ENCODE measurements around the gene LOC128125822.

Gene LOC128125822

GRCh38 chr6:63526931-63527330 is 45.3 kb upstream of the LOC128125822 start (continued):
- TF ChIP-seq, protein P1, sequence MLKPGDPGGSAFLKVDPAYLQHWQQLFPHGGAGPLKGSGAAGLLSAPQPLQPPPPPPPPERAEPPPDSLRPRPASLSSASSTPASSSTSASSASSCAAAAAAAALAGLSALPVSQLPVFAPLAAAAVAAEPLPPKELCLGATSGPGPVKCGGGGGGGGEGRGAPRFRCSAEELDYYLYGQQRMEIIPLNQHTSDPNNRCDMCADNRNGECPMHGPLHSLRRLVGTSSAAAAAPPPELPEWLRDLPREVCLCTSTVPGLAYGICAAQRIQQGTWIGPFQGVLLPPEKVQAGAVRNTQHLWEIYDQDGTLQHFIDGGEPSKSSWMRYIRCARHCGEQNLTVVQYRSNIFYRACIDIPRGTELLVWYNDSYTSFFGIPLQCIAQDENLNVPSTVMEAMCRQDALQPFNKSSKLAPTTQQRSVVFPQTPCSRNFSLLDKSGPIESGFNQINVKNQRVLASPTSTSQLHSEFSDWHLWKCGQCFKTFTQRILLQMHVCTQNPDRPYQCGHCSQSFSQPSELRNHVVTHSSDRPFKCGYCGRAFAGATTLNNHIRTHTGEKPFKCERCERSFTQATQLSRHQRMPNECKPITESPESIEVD (tag by site-specific recombination; IDR thresholded peaks at IDR 0.05) = no peak
- TF ChIP-seq ZNF658 (tag by site-specific recombination; IDR thresholded peaks at IDR 0.05) (no peak), GLIS1 (tag by site-specific recombination; IDR thresholded peaks at IDR 0.05) (no peak), ZNF48 (tag by site-specific recombination; IDR thresholded peaks at IDR 0.05) (no peak)

DNA sequence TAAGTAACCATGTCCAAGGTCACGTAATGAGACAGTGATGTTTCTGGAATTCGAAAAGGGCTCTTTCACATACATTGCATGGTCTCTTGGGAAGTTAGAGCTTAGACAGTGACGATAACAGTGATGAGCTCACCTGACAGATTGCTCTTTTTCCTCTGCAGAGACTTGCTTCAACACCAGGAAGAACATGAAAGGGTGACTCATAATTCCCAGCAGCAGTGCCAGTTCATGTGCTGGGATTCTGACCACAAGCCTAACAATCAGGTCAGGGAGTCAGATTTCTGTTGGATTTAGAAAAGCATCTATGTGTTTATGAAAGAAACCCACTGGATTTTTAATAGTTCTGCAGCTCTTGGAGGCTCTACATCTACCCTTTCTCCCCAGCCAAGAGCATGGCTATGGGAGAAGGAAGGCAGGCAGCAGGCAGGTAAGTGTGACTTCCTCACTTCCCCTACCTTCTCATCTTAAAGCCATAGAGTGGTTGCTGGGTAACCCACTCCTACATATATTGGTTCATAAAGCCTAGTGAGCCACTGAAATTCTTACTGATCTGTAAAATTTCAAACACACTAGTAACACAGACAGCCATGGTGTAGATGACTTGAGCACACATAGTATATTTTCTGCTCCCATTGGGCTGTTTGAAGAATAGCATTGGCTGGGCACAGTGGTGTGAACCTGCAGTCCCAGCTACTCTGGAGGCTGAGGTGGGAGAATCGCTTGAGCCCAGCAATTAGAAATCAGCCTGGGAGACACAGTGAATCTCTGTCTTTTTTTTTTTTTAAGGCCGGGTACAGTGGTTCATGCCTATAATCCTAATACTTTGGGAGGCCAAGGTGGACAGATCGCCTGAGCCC is 44.4 kb upstream of the LOC128125822 start:
- peaks cover 4% of the 10 kb centered on the region; the same call in 1 of the 2 replicates for H3K4me1 ChIP-seq (ENCODE audit: control insufficient read depth, insufficient read depth, low read length)
- H3K27ac ChIP-seq (ENCODE audit: extremely low read depth, low read depth, low read length) = peak overlapping the region; percentile 7; the same call in 1 of the 2 replicates
- ChIA-PET CTCF (interaction anchor here (0.9 kb wide), 1 partner anchor 46 kb away, joined by 3 read pairs; no protein-coding TSS in a partner anchor), POLR2A (no interaction called here)
- H3K4me3 ChIP-seq (ENCODE audit: low read depth, low read length) = no peak overlapping the region
- no peaks in the 10 kb centered on the region for H3K36me3 ChIP-seq (ENCODE audit: control insufficient read depth in 2 of 2, insufficient read depth in 1 of 2, low read length in 2 of 2)
- no peaks in the 10 kb centered on the region for H3K9me3 ChIP-seq (ENCODE audit: control insufficient read depth, insufficient read depth, low read depth, low read length)
- TF ChIP-seq KLF17 (tag by site-specific recombination; IDR thresholded peaks at IDR 0.05) = 0 out of 2 replicates have a peak, but pooled peaks have one; percentile 23
- TF ChIP-seq BCL11A (tag by site-specific recombination; IDR thresholded peaks at IDR 0.05; ENCODE audit: low read depth) = 0 out of 2 replicates have a peak, but pooled peaks have one; percentile 32
- TF ChIP-seq, protein P2, sequence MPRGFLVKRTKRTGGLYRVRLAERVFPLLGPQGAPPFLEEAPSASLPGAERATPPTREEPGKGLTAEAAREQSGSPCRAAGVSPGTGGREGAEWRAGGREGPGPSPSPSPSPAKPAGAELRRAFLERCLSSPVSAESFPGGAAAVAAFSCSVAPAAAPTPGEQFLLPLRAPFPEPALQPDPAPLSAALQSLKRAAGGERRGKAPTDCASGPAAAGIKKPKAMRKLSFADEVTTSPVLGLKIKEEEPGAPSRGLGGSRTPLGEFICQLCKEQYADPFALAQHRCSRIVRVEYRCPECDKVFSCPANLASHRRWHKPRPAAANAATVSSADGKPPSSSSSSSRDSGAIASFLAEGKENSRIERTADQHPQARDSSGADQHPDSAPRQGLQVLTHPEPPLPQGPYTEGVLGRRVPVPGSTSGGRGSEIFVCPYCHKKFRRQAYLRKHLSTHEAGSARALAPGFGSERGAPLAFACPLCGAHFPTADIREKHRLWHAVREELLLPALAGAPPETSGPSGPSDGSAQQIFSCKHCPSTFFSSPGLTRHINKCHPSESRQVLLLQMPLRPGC (tag by site-specific recombination; IDR thresholded peaks at IDR 0.05) = peak; percentile 95
- 0 out of 2 replicates have a peak, but pooled peaks have one; percentile 9 for TF ChIP-seq ZNF623 (tag by site-specific recombination; IDR thresholded peaks at IDR 0.05)
- no peak for TF ChIP-seq ZNF654 (tag by site-specific recombination; IDR thresholded peaks at IDR 0.05; ENCODE audit: low read depth)
- TF ChIP-seq ZNF626 (tag by site-specific recombination; IDR thresholded peaks at IDR 0.05) = no peak
- TF ChIP-seq FEZF1 (tag by site-specific recombination; IDR thresholded peaks at IDR 0.05) = peak; percentile 92
- no peak for TF ChIP-seq ZNF521 (tag by site-specific recombination; IDR thresholded peaks at IDR 0.05)
- 0 out of 2 replicates have a peak, but pooled peaks have one; percentile 52 for TF ChIP-seq ZNF10 (tag by site-specific recombination; IDR thresholded peaks at IDR 0.05)
- TF ChIP-seq ZNF24 (tag by site-specific recombination; IDR thresholded peaks at IDR 0.05) = peak; percentile 46; the same call in 1 of the 2 replicates
- TF ChIP-seq SP2 (tag by site-specific recombination; IDR thresholded peaks at IDR 0.05) = no peak
- peak; percentile 39; the same call in 1 of the 2 replicates for TF ChIP-seq ZXDB (tag by site-specific recombination; IDR thresholded peaks at IDR 0.05)
- peak; percentile 66 for TF ChIP-seq ZBTB21 (tag by site-specific recombination; IDR thresholded peaks at IDR 0.05)
- no peak for TF ChIP-seq ZNF37A (tag by site-specific recombination; IDR thresholded peaks at IDR 0.05)
- TF ChIP-seq REPIN1 (tag by site-specific recombination; IDR thresholded peaks at IDR 0.05; ENCODE audit: low read depth) = no peak
- TF ChIP-seq ZFP3 (tag by site-specific recombination; IDR thresholded peaks at IDR 0.05; ENCODE audit: low read depth) = no peak
- no peak; the same call in 1 of the 2 replicates for TF ChIP-seq ZBTB17 (tag by site-specific recombination; IDR thresholded peaks at IDR 0.05)
- no peak for TF ChIP-seq OVOL3 (tag by site-specific recombination; IDR thresholded peaks at IDR 0.05)
- TF ChIP-seq, protein P3, sequence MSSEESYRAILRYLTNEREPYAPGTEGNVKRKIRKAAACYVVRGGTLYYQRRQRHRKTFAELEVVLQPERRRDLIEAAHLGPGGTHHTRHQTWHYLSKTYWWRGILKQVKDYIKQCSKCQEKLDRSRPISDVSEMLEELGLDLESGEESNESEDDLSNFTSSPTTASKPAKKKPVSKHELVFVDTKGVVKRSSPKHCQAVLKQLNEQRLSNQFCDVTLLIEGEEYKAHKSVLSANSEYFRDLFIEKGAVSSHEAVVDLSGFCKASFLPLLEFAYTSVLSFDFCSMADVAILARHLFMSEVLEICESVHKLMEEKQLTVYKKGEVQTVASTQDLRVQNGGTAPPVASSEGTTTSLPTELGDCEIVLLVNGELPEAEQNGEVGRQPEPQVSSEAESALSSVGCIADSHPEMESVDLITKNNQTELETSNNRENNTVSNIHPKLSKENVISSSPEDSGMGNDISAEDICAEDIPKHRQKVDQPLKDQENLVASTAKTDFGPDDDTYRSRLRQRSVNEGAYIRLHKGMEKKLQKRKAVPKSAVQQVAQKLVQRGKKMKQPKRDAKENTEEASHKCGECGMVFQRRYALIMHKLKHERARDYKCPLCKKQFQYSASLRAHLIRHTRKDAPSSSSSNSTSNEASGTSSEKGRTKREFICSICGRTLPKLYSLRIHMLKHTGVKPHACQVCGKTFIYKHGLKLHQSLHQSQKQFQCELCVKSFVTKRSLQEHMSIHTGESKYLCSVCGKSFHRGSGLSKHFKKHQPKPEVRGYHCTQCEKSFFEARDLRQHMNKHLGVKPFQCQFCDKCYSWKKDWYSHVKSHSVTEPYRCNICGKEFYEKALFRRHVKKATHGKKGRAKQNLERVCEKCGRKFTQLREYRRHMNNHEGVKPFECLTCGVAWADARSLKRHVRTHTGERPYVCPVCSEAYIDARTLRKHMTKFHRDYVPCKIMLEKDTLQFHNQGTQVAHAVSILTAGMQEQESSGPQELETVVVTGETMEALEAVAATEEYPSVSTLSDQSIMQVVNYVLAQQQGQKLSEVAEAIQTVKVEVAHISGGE (tag by site-specific recombination; conservative IDR thresholded peaks at IDR 0.05; ENCODE audit: low read depth) = no peak
- TF ChIP-seq GLIS1 (tag by site-specific recombination; IDR thresholded peaks at IDR 0.05) = no peak
- TF ChIP-seq ZNF501 (tag by site-specific recombination; IDR thresholded peaks at IDR 0.05) = no peak
- 0 out of 2 replicates have a peak, but pooled peaks have one; percentile 41 for TF ChIP-seq ZNF692 (tag by site-specific recombination; IDR thresholded peaks at IDR 0.05)
- TF ChIP-seq KLF10 (tag by site-specific recombination; IDR thresholded peaks at IDR 0.05) = no peak
- TF ChIP-seq HOXD13 (CRISPR knock-in tag; IDR thresholded peaks at IDR 0.05; ENCODE audit: borderline replicate concordance) = no peak
